ENCODE results near the gene UFL1. TPM values are rescaled to one million over a fixed set of nuclear protein-coding genes. Genes with fewer than 3 reads are reported as not detected.

The UFL1 gene
- total RNA-seq = 20.3 and 25.9 TPM in 2 replicates

DNA sequence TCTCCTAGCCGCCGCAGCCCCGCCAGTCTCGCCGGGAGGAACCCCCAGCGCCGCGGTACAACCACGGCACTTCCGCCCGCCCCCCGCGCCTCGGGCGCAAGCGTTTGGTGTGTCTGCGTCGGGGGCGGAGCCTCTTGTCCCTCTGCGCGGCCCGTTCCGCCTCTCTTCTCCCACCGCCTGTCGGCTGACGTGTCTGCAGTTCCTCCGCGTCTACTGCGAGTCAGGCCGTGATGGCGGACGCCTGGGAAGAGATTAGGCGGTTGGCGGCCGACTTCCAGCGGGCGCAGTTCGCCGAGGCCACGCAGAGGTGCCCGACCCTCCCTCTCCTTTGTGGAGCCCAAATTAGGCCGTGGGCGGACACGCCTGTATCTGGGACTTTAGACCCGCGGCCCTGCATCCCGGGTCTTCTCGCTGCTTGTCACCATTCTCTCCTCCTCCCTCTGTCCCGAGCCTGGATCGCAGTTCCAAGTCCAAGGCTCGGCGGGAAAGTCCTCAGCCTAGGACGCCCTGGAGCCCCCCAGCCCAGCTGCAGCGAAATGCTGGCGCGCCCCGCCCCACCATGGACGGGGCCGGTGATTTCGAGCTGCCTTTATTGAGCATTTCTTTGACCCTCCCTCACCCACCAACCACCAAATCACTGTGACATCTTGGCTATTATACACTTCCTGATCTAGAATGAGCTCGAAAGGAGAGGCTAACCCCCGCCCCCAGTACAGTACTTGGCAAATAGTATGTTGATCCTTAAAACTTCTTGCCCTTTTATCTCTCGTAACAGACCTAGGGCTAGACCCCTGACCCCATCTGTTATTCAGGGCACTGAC, at the start of gene UFL1:
Gene UFL1 (plus strand): TSS at position 163 of the 821 bp plus-strand sequence. CDS start 68 bp downstream, at position 231.

DNA sequence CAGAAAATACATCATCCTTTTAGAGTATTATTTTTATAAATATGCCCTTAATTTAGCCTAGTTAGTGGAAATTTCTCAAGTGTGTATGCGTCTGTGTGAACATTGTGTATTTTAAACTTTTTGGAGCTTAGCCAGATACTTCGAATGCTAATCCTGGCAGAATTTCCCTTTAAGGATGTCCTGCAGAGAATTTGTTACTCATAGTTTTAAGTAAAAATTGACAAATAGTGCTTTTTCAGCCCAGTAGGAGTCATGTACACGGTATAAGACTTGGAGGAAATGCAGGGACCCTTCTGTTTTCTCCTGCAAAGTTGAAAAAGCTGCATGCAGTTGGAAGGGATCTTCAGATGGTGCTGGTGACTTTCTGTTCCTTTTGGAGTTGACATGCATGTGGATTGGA, 41.3 kb downstream of the UFL1 start, which contains the start of gene FHL5:
Gene FHL5 (plus strand): TSS at position 243 of the 400 bp plus-strand sequence. CDS start 40,486 bp downstream, outside the sequence.

Other genes with a start within 250 kb of the UFL1 start
- not detected in 2 replicates for gene FHL5, start 41.3 kb downstream of the UFL1 start, total RNA-seq

Measured in vein endothelial cell (primary cell).